Cardiac fibroblast (primary cell): ENCODE measurements around the gene ERO1B.
A peak's percentile ranks its signal among the peaks of the same experiment; 100 is the strongest.

Experiments used
- DNase-seq, 2 donors: peaks; one replicate each; pipeline versions ENCODE4 v3.0.0 to v3.0.0-alpha.2; 2010; ENCODE audit warnings: low read depth in 2 of 2
- H3K4me3 ChIP-seq, 2 donors: replicated peaks in 1 of 2; 1 replicate in 1 of 2; 2 replicates in 1 of 2; pipeline ENCODE4 v1.5.1; 2011; ENCODE audit warnings: low read depth in 2 of 2, low read length in 2 of 2, mild to moderate bottlenecking in 2 of 2, moderate library complexity in 1 of 2
- CTCF ChIP-seq: IDR thresholded peaks from one replicate; pipeline ENCODE4 v1.5.1; 2011; ENCODE audit warnings: low read depth, mild to moderate bottlenecking, low read length, inconsistent platforms

The ERO1B gene

GRCh38 chr1:236313427-236313826 is 31.7 kb upstream of the ERO1B start:
- no peak overlapping the region for H3K4me3 ChIP-seq

GRCh38 chr1:236311040-236311439 is 29.3 kb upstream of the ERO1B start:
- no peak for TF ChIP-seq CTCF
- peak in 1 of 2 donors; percentile 2 for DNase-seq
- no peak overlapping the region for H3K4me3 ChIP-seq

More at GRCh38 chr1:236313427-236313826, 31.7 kb upstream of the ERO1B start:
- no peak for TF ChIP-seq CTCF
- no peak for DNase-seq

- no peak overlapping the region for H3K4me3 ChIP-seq
These were observed 27.1 kb upstream of the ERO1B start for GRCh38 chr1:236308827-236309226.

GRCh38 chr1:236307435-236307834 is 25.7 kb upstream of the ERO1B start:
- H3K4me3 ChIP-seq: no peak overlapping the region
- TF ChIP-seq CTCF: no peak
- no peak for DNase-seq

More at GRCh38 chr1:236308827-236309226, 27.1 kb upstream of the ERO1B start:
- DNase-seq: no peak
- no peak for TF ChIP-seq CTCF

- DNase-seq: no peak
- TF ChIP-seq CTCF: no peak
- no peak overlapping the region for H3K4me3 ChIP-seq
These were observed 22.9 kb upstream of the ERO1B start for GRCh38 chr1:236304682-236305081.

- no peak for TF ChIP-seq CTCF
- H3K4me3 ChIP-seq: no peak overlapping the region
- DNase-seq: no peak
These were observed 21.9 kb upstream of the ERO1B start for GRCh38 chr1:236303675-236304074.

- peak in 1 of 2 donors; percentile 7 for DNase-seq
- no peak for TF ChIP-seq CTCF
- no peak overlapping the region for H3K4me3 ChIP-seq
These were observed 21.2 kb upstream of the ERO1B start for GRCh38 chr1:236302941-236303340.
